IPS DF 4.7 (cell line): ENCODE results near the gene UFSP2.
"Not testable (repeated sequence)": the region's sequence is repeated elsewhere in the genome, so short reads cannot be mapped to it uniquely, and the experiment has no call there.

Experiments used
- DNase-seq: peaks from one replicate; pipeline ENCODE4 v3.0.0-alpha.2; 2013; ENCODE audit warnings: low spot score; ENCODE audit errors: extremely low read depth

Gene UFSP2

GRCh38 chr4:185384061-185384460 is 41.7 kb downstream of the UFSP2 start:
- no peak for DNase-seq

- no peak for DNase-seq
Observed at GRCh38 chr4:185383451-185383850, 42.3 kb downstream of the UFSP2 start.

- no peak for DNase-seq
Observed at GRCh38 chr4:185382754-185383153, 43.0 kb downstream of the UFSP2 start.

GRCh38 chr4:185381288-185382196 is 44.2 kb downstream of the UFSP2 start:
- no peak for DNase-seq

- no peak for DNase-seq
Observed at GRCh38 chr4:185380320-185380719, 45.4 kb downstream of the UFSP2 start.

- no peak for DNase-seq
Observed at GRCh38 chr4:185379326-185380295, 46.2 kb downstream of the UFSP2 start.

GRCh38 chr4:185378264-185378663 is 47.5 kb downstream of the UFSP2 start:
- no peak for DNase-seq

- DNase-seq: no peak
Observed at GRCh38 chr4:185374573-185374972, 51.2 kb downstream of the UFSP2 start.

- DNase-seq: no peak
Observed at GRCh38 chr4:185374027-185374426, 51.7 kb downstream of the UFSP2 start.

- no peak for DNase-seq
Observed at GRCh38 chr4:185371702-185372101, 54.1 kb downstream of the UFSP2 start.

GRCh38 chr4:185370268-185370949 is 55.4 kb downstream of the UFSP2 start:
- no peak for DNase-seq

- DNase-seq: no peak
Observed at GRCh38 chr4:185369731-185370130, 56.0 kb downstream of the UFSP2 start.

GRCh38 chr4:185364886-185365285 is 60.9 kb downstream of the UFSP2 start:
- no peak for DNase-seq

- DNase-seq: no peak
Observed at GRCh38 chr4:185363251-185363650, 62.5 kb downstream of the UFSP2 start.

- DNase-seq: not testable (repeated sequence)
Observed at GRCh38 chr4:185362570-185362969, 63.2 kb downstream of the UFSP2 start.

- no peak for DNase-seq
Observed at GRCh38 chr4:185361872-185362271, 63.9 kb downstream of the UFSP2 start.

GRCh38 chr4:185359767-185360446 is 65.9 kb downstream of the UFSP2 start:
- DNase-seq: no peak

- no peak for DNase-seq
Observed at GRCh38 chr4:185358959-185359358, 66.8 kb downstream of the UFSP2 start.

GRCh38 chr4:185358514-185358913 is 67.2 kb downstream of the UFSP2 start:
- DNase-seq: no peak

- no peak for DNase-seq
Observed at GRCh38 chr4:185357733-185358440, 67.9 kb downstream of the UFSP2 start.
